ENCODE results near the gene TRAM2.

GRCh38 chr6:52603000-52603795 is 26.3 kb upstream of the TRAM2 start:
- TF ChIP-seq POLR2A (IDR thresholded peaks at IDR 0.05; ENCODE audit: low read depth, low read length) (no peak), CTCF (IDR thresholded peaks at IDR 0.05 in 2 of 3, conservative IDR thresholded peaks at IDR 0.05 in 1 of 3; ENCODE audit: control insufficient read depth in 2 of 3, extremely low read depth in 1 of 3, insufficient read depth in 1 of 3, low read depth in 3 of 3, low read length in 3 of 3) (no peak)
